K562 (cell line): ENCODE measurements around the gene TRAPPC2L. TPM values are rescaled to one million over a fixed set of nuclear protein-coding genes. Genes with fewer than 3 reads are reported as not detected.
A peak's percentile ranks its signal among the peaks of the same experiment; 100 is the strongest.

Experiments used
- CBX1 ChIP-seq: sonication (generic); IDR thresholded peaks from 2 replicates; pipeline ENCODE4 v1.6.1; 2016; ENCODE audit warnings: antibody characterized with exemption, low read depth, mild to moderate bottlenecking
- COPS2 ChIP-seq: fragments of 450-650 bp; conservative IDR thresholded peaks from 2 replicates; pipeline ENCODE4 v1.6.1; 2016; ENCODE audit warnings: mild to moderate bottlenecking, moderate library complexity
- DPF2 ChIP-seq: fragments of 450-650 bp; IDR thresholded peaks from 2 replicates; pipeline ENCODE4 v1.6.1; 2016
- FUS ChIP-seq: fragments of 200-400 bp; formaldehyde crosslinking; optimal IDR thresholded peaks from 2 replicates; pipeline ENCODE3; 2017; ENCODE audit warnings: low read depth, low read length
- GTF2A2 ChIP-seq: IDR thresholded peaks from 2 replicates; pipeline ENCODE4 v1.6.1; 2016; ENCODE audit warnings: mild to moderate bottlenecking, missing genetic modification characterization, missing compliant biosample characterization
- JUN ChIP-seq, 2 experiments: sonication (generic) in 1 of 2; formaldehyde crosslinking in 1 of 2; IDR thresholded peaks; 2 replicates each; pipeline versions ENCODE4 v1.6.1 to v1.8.0; 2012 to 2022; ENCODE audit warnings: borderline replicate concordance in 2 of 2, mild to moderate bottlenecking in 2 of 2, improper control_type of control experiment in 1 of 2, low read depth in 1 of 2, low read length in 1 of 2, missing genetic modification reagents in 1 of 2
- MBD1 ChIP-seq: fragments of 250-450 bp; sonication (Bioruptor Pico); IDR thresholded peaks from 2 replicates; pipeline ENCODE4 v1.8.0; 2022; ENCODE audit warnings: inconsistent platforms
- MIER1 ChIP-seq: fragments of 450-650 bp; IDR thresholded peaks from 2 replicates; pipeline ENCODE4 v1.6.1; 2016; ENCODE audit warnings: antibody characterized with exemption, mild to moderate bottlenecking, low read depth
- PHB ChIP-seq: fragments of 250-450 bp; sonication (Bioruptor Pico); IDR thresholded peaks from 2 replicates; pipeline ENCODE4 v1.5.0; 2021
- POLR2G ChIP-seq: fragments of 200-400 bp; formaldehyde crosslinking; IDR thresholded peaks from 2 replicates; pipeline ENCODE4 v1.6.1; 2017; ENCODE audit warnings: low read depth, mild to moderate bottlenecking, antibody characterized with exemption, low read length, moderate library complexity
- PRDM10 ChIP-seq: fragments of 450-650 bp; IDR thresholded peaks from 2 replicates; pipeline ENCODE4 v1.6.1; 2018; ENCODE audit not compliant: partially characterized antibody
- SAP30 ChIP-seq: fragments of 200-600 bp; sonication (generic); IDR thresholded peaks from 2 replicates; pipeline ENCODE4 v1.6.1; 2012; ENCODE audit warnings: borderline replicate concordance, low read depth, mild to moderate bottlenecking, moderate library complexity, low read length, control low read depth, inconsistent platforms; ENCODE audit not compliant: insufficient read depth, poor library complexity, severe bottlenecking
- TCF7 ChIP-seq: sonication (generic); IDR thresholded peaks from 2 replicates; pipeline ENCODE4 v1.6.1; 2016; ENCODE audit warnings: antibody characterized with exemption, borderline replicate concordance
- ZBTB11 ChIP-seq, 3 experiments: fragments of 200-800 bp in 1 of 3; fragments of 250-450 bp in 1 of 3; fragments of 450-650 bp in 1 of 3; sonication (Bioruptor Pico) in 1 of 3; sonication (Bioruptor generic) in 1 of 3; formaldehyde crosslinking in 1 of 3; IDR thresholded peaks; 2 replicates each; pipeline versions ENCODE4 v1.6.1 to v1.8.0; 2016 to 2022; ENCODE audit warnings: mild to moderate bottlenecking in 2 of 3, missing genetic modification characterization in 2 of 3, missing compliant biosample characterization in 1 of 3, moderate library complexity in 1 of 3
- ZNF140 ChIP-seq: fragments of 250-450 bp; sonication (Bioruptor Pico); IDR thresholded peaks from 2 replicates; pipeline ENCODE4 v1.8.0; 2021; ENCODE audit warnings: moderate library complexity, mild to moderate bottlenecking, inconsistent platforms
- ZNF639 ChIP-seq, 2 experiments: fragments of 200-800 bp in 1 of 2; sonication (Bioruptor generic) in 1 of 2; sonication (generic) in 1 of 2; formaldehyde crosslinking in 1 of 2; IDR thresholded peaks in 1 of 2; conservative IDR thresholded peaks in 1 of 2; 2 replicates each; pipeline versions ENCODE4 v1.5.0 to v1.6.1; 2016 to 2020; ENCODE audit warnings: missing compliant biosample characterization in 1 of 2, missing genetic modification characterization in 1 of 2, missing genetic modification reagents in 1 of 2
- polyA plus RNA-seq, 8 experiments: library from polyadenylated mRNA; depleted of rRNA in 4 of 8; stranded (reverse) in 5 of 8; unstranded in 3 of 8; fragments of >200 nt; fragmentation: Nextera tagmentation in 2 of 8; fragmentation: Illumina TruSeq in 1 of 8; extraction: Ambion mirVana in 2 of 8; extraction: Trizol in 1 of 8; gene quantifications; 2 replicates each; pipeline versions ENCODE4 v1.2.1 to v1.2.3, GENCODE V29; 2011 to 2014; ENCODE audit warnings: inconsistent platforms in 1 of 8, missing spikeins in 1 of 8
- total RNA-seq, 7 experiments: library from RNA; depleted of rRNA in 6 of 7; stranded (reverse); fragments of >200 nt in 6 of 7; fragmentation: Illumina TruSeq in 2 of 7; extraction: Trizol in 2 of 7; gene quantifications; 2 replicates each; pipeline versions ENCODE4 v1.2.1 to v1.2.3, GENCODE V29; 2011 to 2021; ENCODE audit warnings: low replicate concordance in 1 of 7

Gene TRAPPC2L
- total and polyA plus RNA-seq, 9 of the 15 experiments (the other 6 are each of a cell fraction or from before 2014, with no cell fraction given) = 60.4 to 398 (median 97.5) TPM

GRCh38 chr16:88809068-88809675 is 47.8 kb upstream of the TRAPPC2L start (continued):
- TF ChIP-seq ZNF140 (CRISPR knock-in tag) (no peak), GTF2A2 (tag) (no peak), CBX1 (peak; percentile 23; the same call in 1 of the 2 replicates), MIER1 (no peak), ZNF639 (CRISPR knock-in tag; conservative IDR thresholded peaks at IDR 0.05 in 1 of 2, IDR thresholded peaks at IDR 0.05 in 1 of 2) (no peak), PRDM10 (peak; percentile 51), FUS (no peak), ZBTB11 (CRISPR knock-in tag; IDR thresholded peaks at IDR 0.05) (no peak), JUN (IDR thresholded peaks at IDR 0.05; ENCODE audit: borderline replicate concordance, low read depth, low read length) (no peak), JUN (CRISPR knock-in tag; IDR thresholded peaks at IDR 0.05; ENCODE audit: borderline replicate concordance) (no peak), TCF7 (no peak), PHB (CRISPR knock-in tag) (no peak), MBD1 (CRISPR knock-in tag) (no peak), SAP30 (no peak), POLR2G (no peak; the same call in 1 of the 2 replicates), COPS2 (no peak), DPF2 (no peak)
